SHP77 (cell line): ENCODE measurements around the gene C1QTNF1.

Source experiments
- DNase-seq, 2 experiments: peaks; one replicate each; lab custom pipeline; 2025; lab: John Stamatoyannopoulos, UW

Gene C1QTNF1

DNA sequence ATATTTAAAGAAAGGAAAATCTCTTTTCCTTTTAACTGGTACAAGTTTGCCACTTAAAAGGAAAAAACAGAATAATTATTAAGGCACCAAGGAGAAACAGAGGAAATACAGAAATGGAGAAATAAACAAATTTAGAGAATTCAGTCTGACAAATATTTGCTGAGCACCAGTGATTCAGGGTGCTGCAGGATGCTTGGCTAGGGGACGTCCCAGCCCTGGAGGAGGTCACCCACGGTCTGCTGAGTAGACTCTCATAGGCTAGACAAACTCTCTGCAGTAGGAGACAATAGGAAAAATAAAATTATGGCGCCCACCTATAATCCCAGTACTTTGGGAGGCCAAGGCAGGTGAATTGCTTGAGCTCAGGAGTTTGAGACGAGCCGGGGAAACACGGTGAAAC, 15.9 kb downstream of the C1QTNF1 start:
- DNase-seq, result no peak

DNA sequence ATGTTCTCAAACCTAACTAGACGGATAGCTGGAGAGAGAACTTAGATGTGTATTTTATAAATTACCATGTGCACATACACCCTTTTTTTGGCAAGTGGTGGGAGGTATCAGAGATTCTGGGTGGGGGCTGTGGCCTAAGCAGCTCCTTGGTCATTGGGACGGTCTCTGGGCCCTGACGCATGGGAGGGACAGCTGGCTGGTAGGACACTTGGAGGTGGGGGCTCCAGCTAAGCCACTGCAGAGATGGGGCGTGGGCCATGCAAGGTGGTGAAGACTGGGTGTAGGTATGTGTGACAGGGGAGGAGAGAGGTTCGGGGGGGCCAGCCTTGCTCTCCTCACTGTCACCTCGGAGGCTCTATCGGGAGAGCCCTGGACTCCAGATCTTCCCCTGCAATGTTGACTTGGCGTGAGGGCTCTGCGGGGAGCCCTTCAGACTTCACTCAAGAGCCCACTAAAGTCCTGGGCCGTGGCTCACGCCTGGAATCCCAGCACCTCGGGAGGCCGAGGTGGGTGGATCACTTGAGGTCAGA, 17.1 kb downstream of the C1QTNF1 start:
- DNase-seq, result no peak

DNA sequence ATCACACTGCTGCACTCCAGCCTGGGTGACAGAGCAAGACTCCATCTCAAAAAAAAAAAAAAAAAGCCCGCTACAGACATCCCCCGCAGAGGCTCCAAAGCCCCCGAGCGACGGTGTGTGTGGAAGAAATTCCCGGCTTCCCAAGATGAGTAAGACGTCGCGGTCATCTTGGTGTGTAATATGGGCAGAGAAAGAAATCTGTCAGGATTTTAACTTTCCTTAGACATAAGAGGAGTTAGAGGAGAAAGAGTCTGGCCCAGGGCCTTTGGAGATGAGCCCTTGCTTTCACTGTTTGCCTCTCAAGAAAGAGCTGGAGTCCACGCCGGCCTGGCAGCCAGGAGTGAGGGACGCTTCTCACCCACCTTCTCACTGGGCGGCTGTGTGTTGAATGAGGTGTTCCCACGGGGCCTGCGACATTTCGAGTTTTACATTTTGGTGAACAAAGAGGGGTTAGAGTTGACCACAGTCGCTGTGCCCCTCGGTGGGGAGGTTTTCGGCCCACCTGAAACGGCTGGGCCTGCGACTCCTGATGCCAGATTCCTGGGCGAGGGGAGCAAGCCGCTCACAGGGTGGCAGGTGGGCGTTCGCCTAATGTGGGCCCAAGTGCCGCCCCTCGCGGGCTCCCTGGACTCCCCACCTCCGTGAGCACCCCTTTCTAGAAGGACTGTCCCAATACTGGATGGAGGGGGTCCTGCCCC, 17.9 kb downstream of the C1QTNF1 start:
- DNase-seq, result no peak

DNA sequence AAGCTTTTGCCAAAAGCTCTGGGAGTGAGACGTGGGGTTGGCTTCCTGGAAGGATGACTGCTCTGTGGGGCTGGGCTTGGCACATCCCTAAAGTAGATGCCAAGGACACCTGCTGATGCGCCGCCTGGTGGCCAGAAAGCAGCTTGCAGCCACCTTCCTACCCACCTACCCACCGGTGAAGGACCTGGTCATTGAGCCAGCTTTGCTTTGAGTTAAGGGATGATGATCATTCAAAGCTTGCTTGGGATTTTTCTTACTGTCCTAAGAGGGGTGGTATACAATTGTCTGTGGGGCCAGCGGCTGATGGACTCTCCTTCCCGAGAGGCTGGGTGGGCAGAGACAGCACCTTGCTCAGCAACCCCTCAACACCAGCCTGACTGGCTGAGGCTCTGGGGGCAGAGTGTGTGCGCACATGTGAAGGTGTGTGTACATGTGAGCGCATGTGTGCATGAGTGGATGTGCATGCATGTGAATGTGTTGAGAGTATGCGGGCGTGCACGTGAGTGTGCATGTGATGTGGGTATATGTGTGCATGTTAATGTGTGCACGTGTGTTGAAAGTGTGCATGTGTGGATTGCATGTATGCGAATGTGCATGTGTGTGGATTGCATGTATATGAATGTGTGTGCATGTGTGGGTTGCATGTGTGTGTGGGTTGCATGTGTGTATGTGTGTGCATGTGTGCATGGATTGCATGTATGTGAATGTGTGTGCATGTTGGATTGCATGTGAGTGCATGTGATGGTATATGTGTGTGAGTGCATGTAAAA, 18.6 kb downstream of the C1QTNF1 start:
- DNase-seq, result peak; percentile 56 to 72

DNA sequence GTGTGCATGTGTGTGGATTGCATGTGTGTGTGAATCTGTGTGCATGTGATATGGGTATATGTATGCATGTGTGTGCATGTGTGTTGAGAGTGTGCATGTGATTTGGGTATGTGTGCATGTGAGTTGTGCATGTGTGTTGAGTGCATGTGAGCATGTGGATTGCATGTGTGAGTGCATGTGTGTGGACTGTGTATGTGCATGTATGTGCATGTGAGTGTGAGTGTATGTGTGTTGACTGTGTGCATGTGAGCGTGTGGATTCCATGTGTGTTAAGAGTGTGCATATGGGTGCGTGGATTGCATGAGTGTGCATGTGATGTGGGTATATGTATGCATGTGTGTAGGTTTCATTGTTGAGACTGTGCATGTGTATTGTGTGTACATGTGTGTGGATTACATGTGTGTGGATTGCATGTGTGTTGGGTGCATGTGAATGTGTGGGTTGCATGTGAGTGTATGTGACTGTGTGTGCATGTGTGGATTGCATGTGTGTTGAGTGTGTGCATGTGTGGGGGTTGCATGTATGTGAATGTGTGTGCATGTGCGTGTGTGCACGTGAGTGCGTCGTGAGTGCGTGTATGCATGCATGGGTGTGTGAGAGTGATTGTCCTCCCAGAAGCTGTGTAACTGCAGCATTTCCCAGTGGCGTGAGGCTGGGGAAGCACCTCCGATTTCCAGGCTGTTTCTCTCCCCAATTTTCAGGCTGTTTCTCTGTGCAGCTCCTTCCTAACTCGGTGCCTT, 19.4 kb downstream of the C1QTNF1 start:
- DNase-seq, result no peak

DNA sequence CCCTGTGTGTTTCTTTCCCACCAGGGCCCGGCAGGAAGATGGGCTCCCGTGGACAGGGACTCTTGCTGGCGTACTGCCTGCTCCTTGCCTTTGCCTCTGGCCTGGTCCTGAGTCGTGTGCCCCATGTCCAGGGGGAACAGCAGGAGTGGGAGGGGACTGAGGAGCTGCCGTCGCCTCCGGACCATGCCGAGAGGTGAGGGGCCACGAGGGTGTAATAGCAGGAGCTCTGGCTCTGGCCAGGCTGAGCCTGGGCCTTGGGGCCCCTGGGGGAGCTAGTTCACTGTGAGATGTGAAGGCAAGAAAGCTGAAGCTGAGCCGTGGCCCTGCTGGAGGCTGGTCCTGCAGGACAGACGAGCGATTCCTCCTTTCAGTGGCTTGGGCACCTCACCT, 20.0 kb downstream of the C1QTNF1 start:
- no peak for DNase-seq

DNA sequence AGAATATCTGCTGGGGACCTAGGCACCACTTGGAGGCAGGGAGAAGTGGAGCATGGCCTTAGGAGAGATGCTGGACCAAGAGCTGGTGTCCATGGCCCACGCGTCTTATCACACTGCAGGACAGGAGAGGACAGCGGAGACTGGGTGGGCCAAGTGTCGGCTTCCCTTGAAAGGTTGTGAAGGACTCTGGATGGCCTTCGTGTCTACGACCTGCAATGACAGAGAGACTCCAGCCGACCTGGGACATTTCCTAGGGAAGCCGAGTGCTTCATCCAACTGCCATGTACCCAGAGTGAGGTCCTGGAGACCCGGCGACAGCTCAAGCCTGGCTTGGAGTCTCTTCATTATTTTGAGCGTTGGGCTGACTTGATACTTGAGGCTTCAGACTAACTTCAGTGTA, 20.5 kb downstream of the C1QTNF1 start:
- DNase-seq, result no peak

DNA sequence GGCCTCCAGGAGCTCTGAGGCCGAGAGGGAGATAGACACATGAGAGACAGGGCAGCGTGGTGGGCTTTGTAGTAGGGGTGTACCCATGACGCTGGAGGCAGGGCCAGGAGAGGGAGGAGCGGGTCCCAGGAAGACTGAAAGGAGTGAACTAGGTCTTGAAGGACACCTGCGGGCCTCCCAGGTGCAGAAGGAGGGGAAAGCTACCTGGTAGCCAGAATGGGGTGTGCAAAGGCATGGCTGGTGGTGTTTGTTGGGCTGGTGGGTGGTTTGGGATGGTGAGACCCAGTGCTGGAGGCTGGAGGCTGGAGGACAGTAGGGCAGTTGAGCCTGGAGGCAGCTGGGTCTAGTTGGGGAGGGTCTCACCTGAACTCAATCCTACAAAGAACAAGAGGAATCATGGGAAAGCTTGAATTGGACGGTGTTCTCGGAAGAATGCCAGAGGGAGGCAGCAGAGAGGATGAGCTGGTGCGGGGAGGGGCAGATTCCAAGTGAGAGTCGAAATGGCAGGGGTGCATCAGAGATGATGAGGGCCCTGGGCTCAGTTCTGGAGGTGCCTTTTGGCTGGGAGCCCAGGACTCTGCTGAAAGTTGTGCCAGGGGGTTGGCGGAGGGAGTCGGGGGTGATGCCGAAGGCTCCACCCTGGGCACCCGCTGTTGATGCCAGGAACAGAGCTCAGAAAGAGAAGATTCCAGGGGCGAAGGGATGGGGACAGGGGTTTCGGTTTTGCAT, 21.2 kb downstream of the C1QTNF1 start:
- no peak for DNase-seq

DNA sequence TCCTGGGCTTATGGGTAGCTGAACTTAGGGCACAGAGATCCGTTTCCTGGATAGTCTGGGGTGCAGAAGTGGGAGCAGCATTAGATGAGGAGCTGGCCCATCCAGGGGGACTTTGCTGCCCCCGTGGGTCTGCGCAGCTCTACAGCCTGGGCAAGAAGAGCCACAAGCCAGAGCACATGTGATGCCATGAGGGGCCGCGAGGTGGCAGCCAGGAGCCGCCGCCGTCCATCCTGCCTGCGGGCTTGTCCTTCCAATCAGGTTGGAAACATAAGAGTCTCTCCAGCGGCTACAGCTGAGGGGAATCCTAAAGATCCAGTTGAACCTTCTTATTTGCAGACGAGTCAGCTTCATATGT, 21.9 kb downstream of the C1QTNF1 start:
- DNase-seq, result peak; percentile 55 to 70

DNA sequence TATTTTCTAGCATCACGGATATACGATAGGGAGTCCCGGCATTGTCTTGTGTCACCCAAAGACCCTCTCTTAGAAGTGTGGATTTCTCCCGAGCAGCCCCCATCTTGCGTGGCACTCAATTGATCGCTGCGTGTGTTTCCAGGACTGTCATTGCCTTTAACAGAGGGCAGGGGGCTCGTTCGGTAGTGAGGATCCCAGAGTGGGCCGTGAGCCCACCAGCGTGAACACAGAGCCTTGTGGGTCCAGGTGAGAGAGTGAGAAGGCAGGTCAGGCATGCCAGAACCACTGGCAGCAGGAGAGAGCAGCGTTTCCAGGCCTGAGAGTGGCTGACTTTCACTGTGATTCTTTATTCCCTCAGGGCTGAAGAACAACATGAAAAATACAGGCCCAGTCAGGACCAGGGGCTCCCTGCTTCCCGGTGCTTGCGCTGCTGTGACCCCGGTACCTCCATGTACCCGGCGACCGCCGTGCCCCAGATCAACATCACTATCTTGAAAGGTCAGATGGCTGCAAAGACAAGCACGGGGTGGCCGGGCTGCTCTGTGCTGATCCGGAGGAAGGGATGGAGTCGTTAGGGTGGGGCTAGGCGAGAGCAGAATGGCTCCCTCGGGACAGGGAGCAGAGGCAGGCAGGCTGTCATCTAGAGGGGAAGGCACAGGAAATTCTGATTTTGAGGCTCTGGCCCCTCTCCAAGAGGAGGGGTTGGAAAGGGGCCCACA, 22.4 kb downstream of the C1QTNF1 start:
- DNase-seq, result no peak

DNA sequence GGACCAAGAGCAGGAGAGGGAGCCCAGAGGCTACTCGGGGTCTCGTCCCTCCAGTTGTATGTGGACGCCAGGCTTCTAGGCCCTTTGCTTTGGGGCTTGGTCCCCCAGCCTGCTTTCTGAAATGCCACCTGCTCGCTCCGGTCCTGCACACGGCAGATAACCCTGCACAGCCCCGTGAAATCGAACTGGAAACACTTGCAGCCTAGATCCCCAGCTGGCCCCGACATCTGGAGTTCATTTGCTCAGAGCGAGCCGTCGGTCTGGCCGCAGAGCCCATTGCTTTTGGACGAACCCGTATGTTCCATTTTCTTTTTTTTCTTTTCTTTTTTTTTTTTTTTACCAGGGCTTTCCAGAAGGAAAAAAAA, 22.9 kb downstream of the C1QTNF1 start:
- no peak for DNase-seq

DNA sequence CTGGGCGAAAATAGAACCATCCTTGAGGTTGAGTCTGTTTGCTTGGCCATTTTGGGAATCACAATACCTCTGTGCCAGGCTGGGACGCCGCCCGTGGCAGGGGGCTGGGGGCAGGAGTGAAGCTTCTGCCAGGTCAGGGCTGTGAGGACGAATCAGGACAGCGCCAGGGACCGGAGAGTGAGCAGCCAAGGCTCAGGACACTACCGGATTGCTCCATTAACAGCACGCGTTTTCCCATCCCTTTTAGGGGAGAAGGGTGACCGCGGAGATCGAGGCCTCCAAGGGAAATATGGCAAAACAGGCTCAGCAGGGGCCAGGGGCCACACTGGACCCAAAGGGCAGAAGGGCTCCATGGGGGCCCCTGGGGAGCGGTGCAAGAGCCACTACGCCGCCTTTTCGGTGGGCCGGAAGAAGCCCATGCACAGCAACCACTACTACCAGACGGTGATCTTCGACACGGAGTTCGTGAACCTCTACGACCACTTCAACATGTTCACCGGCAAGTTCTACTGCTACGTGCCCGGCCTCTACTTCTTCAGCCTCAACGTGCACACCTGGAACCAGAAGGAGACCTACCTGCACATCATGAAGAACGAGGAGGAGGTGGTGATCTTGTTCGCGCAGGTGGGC, 23.4 kb downstream of the C1QTNF1 start:
- DNase-seq, result no peak

DNA sequence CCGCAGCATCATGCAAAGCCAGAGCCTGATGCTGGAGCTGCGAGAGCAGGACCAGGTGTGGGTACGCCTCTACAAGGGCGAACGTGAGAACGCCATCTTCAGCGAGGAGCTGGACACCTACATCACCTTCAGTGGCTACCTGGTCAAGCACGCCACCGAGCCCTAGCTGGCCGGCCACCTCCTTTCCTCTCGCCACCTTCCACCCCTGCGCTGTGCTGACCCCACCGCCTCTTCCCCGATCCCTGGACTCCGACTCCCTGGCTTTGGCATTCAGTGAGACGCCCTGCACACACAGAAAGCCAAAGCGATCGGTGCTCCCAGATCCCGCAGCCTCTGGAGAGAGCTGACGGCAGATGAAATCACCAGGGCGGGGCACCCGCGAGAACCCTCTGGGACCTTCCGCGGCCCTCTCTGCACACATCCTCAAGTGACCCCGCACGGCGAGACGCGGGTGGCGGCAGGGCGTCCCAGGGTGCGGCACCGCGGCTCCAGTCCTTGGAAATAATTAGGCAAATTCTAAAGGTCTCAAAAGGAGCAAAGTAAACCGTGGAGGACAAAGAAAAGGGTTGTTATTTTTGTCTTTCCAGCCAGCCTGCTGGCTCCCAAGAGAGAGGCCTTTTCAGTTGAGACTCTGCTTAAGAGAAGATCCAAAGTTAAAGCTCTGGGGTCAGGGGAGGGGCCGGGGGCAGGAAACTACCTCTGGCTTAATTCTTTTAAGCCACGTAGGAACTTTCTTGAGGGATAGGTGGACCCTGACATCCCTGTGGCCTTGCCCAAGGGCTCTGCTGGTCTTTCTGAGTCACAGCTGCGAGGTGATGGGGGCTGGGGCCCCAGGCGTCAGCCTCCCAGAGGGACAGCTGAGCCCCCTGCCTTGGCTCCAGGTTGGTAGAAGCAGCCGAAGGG, 24.2 kb downstream of the C1QTNF1 start:
- no peak for DNase-seq

DNA sequence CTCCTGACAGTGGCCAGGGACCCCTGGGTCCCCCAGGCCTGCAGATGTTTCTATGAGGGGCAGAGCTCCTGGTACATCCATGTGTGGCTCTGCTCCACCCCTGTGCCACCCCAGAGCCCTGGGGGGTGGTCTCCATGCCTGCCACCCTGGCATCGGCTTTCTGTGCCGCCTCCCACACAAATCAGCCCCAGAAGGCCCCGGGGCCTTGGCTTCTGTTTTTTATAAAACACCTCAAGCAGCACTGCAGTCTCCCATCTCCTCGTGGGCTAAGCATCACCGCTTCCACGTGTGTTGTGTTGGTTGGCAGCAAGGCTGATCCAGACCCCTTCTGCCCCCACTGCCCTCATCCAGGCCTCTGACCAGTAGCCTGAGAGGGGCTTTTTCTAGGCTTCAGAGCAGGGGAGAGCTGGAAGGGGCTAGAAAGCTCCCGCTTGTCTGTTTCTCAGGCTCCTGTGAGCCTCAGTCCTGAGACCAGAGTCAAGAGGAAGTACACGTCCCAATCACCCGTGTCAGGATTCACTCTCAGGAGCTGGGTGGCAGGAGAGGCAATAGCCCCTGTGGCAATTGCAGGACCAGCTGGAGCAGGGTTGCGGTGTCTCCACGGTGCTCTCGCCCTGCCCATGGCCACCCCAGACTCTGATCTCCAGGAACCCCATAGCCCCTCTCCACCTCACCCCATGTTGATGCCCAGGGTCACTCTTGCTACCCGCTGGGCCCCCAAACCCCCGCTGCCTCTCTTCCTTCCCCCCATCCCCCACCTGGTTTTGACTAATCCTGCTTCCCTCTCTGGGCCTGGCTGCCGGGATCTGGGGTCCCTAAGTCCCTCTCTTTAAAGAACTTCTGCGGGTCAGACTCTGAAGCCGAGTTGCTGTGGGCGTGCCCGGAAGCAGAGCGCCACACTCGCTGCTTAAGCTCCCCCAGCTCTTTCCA, 25.1 kb downstream of the C1QTNF1 start:
- DNase-seq, result no peak

DNA sequence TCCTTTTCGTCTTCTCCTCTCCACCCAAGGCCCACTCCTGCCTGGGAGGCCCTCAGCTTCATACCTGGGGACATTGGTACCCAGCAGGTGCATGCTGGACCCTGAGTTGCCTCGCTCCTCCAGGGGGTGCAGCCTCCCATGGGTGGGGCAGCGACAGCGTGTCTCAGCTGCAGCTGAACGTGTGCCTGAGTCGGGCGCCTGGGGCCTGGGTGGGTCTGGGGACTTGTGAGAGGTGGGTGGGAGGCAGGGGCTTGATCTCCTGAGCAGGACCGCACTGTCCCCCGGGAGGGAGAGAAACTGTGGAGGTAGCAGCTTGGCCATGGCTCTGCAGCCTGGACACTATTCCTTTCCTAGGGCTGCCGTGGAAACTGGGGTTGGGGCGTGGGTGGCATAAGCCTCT, 25.9 kb downstream of the C1QTNF1 start:
- DNase-seq, result no peak

DNA sequence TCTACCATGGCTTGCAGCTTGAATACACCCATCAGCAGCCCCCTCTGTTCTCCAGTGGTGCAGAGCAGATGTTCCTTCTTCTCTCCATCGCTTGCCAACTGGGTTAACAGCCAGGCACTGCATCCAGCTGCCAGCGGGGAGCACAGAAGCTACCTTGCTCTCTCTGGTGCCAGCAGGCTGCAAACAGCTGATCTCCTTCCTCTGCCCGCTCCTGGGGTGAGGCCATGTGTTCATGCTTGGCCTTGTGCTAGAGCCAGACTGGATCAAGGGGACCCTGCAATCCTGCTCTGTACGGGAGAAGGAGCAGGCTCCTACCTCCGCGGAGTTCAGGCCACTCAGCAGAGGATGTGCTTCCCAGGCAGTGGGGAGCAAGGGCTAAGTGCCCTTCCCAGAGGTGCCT, 26.6 kb downstream of the C1QTNF1 start:
- no peak for DNase-seq

DNA sequence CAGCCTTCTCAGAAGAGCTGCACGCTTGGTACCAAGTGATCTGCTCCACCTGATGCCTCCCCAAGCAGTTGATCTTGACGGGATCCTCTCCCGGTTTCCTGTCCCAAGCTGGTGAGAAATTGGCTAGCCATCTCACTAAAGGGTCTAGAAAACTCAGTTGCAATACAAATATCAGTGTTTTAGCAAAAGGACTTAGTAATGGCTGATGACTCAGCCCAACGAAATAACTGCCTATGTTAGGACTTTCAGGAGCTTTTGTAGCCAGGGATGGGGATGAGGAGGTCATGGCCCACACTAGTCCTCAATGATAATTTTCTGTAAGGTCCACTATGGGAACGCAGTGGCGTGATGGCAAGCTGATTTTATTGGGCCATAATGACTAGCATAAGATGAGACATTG, 27.3 kb downstream of the C1QTNF1 start:
- DNase-seq, result no peak

DNA sequence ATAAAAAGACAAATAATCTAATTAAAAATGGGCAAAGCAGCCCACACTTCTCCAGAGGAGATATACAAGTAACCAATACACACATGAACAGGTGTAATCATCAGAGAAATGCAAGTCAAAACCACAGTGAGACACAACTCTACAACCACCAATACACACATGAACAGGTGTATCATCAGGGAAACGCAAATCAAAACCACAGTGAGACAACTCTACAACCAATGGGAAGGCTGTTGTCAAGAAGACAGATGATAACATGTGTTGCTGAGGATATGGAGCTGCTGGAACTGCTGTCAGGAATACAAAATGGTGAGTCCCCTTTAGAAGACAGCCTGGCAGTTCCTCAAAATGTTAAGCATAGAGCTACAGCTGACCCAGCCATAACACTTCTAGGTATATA, 28.2 kb downstream of the C1QTNF1 start:
- no peak for DNase-seq
